Testis (tissue), 3 donors: ENCODE results near the gene CAMK2B. TPM values are rescaled to one million over a fixed set of nuclear protein-coding genes. Genes with fewer than 3 reads are reported as not detected.

Source experiments
- DNase-seq: peaks from one replicate; pipeline ENCODE4 v3.0.0-alpha.2; 2019
- H3K27ac ChIP-seq, 2 donors: fragments of 200-600 bp; sonication (generic); one replicate each; pipeline ENCODE4 v1.5.1; 2019
- H3K27me3 ChIP-seq: fragments of 200-600 bp; sonication (generic); one replicate; pipeline ENCODE4 v1.5.1; 2019
- H3K36me3 ChIP-seq: fragments of 200-600 bp; sonication (generic); one replicate; pipeline ENCODE4 v1.5.1; 2017; ENCODE audit warnings: low read depth; ENCODE audit errors: missing control alignments
- H3K4me1 ChIP-seq: fragments of 200-600 bp; sonication (generic); one replicate; pipeline ENCODE4 v1.5.1; 2019
- H3K4me3 ChIP-seq, 2 donors: fragments of 200-600 bp; sonication (generic); one replicate each; pipeline ENCODE4 v1.5.1; 2017 to 2019
- H3K9me3 ChIP-seq: fragments of 200-600 bp; sonication (generic); one replicate; pipeline ENCODE4 v1.5.1; 2017
- CTCF ChIP-seq, 3 experiments: fragments of 450-650 bp in 2 of 3; fragments of 200-600 bp in 1 of 3; sonication (generic) in 1 of 3; IDR thresholded peaks; one replicate each; pipeline ENCODE4 v1.5.1; 2016 to 2019; ENCODE audit warnings: antibody characterized with exemption in 3 of 3, mild to moderate bottlenecking in 2 of 3, moderate library complexity in 1 of 3
- POLR2A ChIP-seq: fragments of 450-650 bp; IDR thresholded peaks from one replicate; pipeline ENCODE4 v1.6.1; 2017; ENCODE audit warnings: antibody characterized with exemption, mild to moderate bottlenecking, moderate library complexity
- WGBS, 2 donors: methylation state at CpG; one replicate each; pipeline ENCODE4 v1.1.5; 2018; 5-methylcytosine and 5-hydroxymethylcytosine counted together
- intact Hi-C: fragments of 100-400 bp; cut with DNase I; formaldehyde crosslinking; loops from one replicate; pipeline ENCODE4 v1.15.1; 2023; ENCODE audit warnings: low total_unique reads
- polyA plus RNA-seq: library from polyadenylated mRNA; stranded (reverse); fragments of 350-450 nt; fragmentation: Illumina TruSeq; extraction: RNeasy Lipid Tissue Mini Kit (QIAGEN cat#74804); gene quantifications from one replicate; pipeline ENCODE4 v1.2.3, GENCODE V29; 2014; ENCODE audit warnings: low read depth, low replicate concordance; ENCODE audit not compliant: insufficient read depth
- total RNA-seq, 2 donors: library from RNA; depleted of rRNA; stranded (reverse); fragments of >200 nt; gene quantifications; one replicate each; pipeline ENCODE4 v1.2.3, GENCODE V29; 2016

The CAMK2B gene
- total and polyA plus RNA-seq, 3 donors from 2014 or later: 4.0 to 12.5 (median 12.1) TPM

DNA sequence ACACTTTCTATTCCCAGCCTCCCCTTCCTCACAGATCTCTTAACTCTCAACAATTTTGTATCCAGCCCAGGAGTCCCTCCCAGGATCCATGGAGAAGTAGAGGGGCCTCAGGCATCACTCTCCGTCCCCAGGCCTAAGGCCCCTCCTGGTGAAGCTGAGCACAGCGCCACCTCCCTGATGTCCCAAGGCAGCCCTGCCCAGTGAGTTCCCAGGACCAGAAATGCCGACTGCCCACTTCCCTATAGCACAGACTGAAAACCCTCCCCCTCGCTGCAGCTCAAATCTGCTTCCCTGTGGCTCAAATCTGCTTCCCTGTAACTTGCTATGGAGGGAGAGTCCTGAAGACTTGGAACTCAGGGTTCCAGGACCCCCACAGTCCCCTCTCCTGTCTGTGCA is 89.1 kb downstream of the CAMK2B start:
- Histone ChIP-seq H3K36me3 (no peaks in the 10 kb centered on the region), H3K27ac (no peak overlapping the region)

GRCh38 chr7:44235582-44236332 is 89.6 kb downstream of the CAMK2B start:
- no peaks in the 10 kb centered on the region for H3K27me3 ChIP-seq
- TF ChIP-seq POLR2A: no peak
- no peak for TF ChIP-seq CTCF (IDR thresholded peaks at IDR 0.05)
- WGBS, 2 donors: 82% methylated on average over 21 to 22 of the region's 22 CpGs
- H3K36me3 ChIP-seq: no peaks in the 10 kb centered on the region
- H3K4me3 ChIP-seq: no peak overlapping the region
- no peaks in the 10 kb centered on the region for H3K4me1 ChIP-seq
- no peaks in the 10 kb centered on the region for H3K9me3 ChIP-seq
- H3K27ac ChIP-seq: no peak overlapping the region
- DNase-seq: no peak
- intact Hi-C loops: no loop called here

More for the DNA sequence above, 89.1 kb downstream of the CAMK2B start:
- no peaks in the 10 kb centered on the region for H3K27me3 ChIP-seq
- no peaks in the 10 kb centered on the region for H3K4me1 ChIP-seq
- TF ChIP-seq POLR2A (no peak), CTCF (IDR thresholded peaks at IDR 0.05) (no peak)
- no peaks in the 10 kb centered on the region for H3K9me3 ChIP-seq
- no peak for DNase-seq
- WGBS, 2 donors: 56 to 73% methylated on average over 3 to 4 of the region's 4 CpGs
- intact Hi-C loops: no loop called here
- no peak overlapping the region for H3K4me3 ChIP-seq

GRCh38 chr7:44235066-44235465 is 90.3 kb downstream of the CAMK2B start:
- TF ChIP-seq CTCF (IDR thresholded peaks at IDR 0.05) (no peak), POLR2A (no peak)
- WGBS, 2 donors: 85 to 97% methylated on average over 3 to 5 of the region's 8 CpGs
- intact Hi-C loops: no loop called here

DNA sequence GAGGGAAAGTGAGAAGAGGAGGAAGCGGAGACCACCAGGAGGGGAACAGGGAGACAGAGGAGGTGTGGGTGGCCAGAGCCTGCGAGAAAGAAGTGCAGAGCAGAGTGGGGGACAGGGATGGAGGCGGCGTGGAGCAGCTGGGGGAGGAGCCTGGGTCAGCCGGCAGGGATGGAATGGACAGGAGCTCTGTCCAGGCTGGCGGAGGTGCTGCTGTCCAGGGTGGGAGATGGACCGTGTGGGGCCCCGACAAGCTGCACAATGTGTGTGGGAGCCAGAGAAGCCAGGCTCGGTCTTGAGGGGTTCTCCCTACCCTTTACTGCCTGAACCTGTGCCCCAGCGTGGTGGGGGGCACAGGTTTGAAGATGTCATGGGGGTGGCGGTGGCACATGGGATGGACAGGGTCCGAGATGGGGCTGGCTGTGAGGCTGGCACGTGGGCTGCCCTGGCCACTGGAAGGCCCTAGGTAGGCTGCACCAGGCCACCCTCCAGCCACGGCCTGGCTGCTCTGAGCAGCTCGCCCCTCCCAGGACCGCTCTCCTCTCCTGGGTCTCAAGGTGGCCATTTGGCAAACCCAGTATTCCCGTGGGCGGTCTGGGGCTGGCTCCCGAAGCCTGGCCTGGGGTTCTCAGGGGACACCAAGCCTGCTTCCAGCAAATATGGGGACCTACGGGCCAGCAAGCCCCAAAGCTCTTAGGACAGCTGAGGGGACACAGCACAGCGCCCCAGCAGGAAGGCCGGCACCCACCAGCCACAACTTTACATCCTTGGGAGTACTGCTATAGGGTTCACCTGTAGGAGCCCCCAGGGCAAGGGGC is 92.3 kb downstream of the CAMK2B start:
- Histone ChIP-seq H3K36me3 (no peaks in the 10 kb centered on the region), H3K27me3 (no peaks in the 10 kb centered on the region), H3K4me1 (no peaks in the 10 kb centered on the region), H3K9me3 (no peaks in the 10 kb centered on the region), H3K4me3 (no peak overlapping the region), H3K27ac (no peak overlapping the region)
- TF ChIP-seq CTCF (IDR thresholded peaks at IDR 0.05): no peak
- TF ChIP-seq POLR2A: no peak
- DNase-seq: no peak
- WGBS, 2 donors: 75 to 82% methylated on average over 19 to 22 of the region's 22 CpGs
- intact Hi-C loops: no loop called here

More at GRCh38 chr7:44235066-44235465, 90.3 kb downstream of the CAMK2B start:
- Histone ChIP-seq H3K36me3 (no peaks in the 10 kb centered on the region), H3K4me1 (no peaks in the 10 kb centered on the region), H3K27ac (no peak overlapping the region), H3K9me3 (no peaks in the 10 kb centered on the region), H3K4me3 (no peak overlapping the region), H3K27me3 (no peaks in the 10 kb centered on the region)
- DNase-seq: no peak
